K562 (cell line): ENCODE measurements around the gene AMT. TPM values are rescaled to one million over a fixed set of nuclear protein-coding genes. Genes with fewer than 3 reads are reported as not detected.
A peak's percentile ranks its signal among the peaks of the same experiment; 100 is the strongest.

Experiments used
- ELF1 ChIP-seq: fragments of 200-800 bp; sonication (Bioruptor generic); IDR thresholded peaks from 2 replicates; pipeline ENCODE4 v1.6.1; 2016; ENCODE audit warnings: missing genetic modification characterization, missing compliant biosample characterization
- NRF1 ChIP-seq, 2 experiments: fragments of 450-650 bp; IDR thresholded peaks in 1 of 2; conservative IDR thresholded peaks in 1 of 2; 2 replicates each; pipeline ENCODE4 v1.6.1; 2014; ENCODE audit warnings: mild to moderate bottlenecking in 2 of 2
- PHB ChIP-seq: fragments of 250-450 bp; sonication (Bioruptor Pico); IDR thresholded peaks from 2 replicates; pipeline ENCODE4 v1.5.0; 2021
- SUPT5H ChIP-seq: fragments of 450-650 bp; IDR thresholded peaks from 2 replicates; pipeline ENCODE4 v1.6.1; 2016
- TGIF2 ChIP-seq: sonication (generic); formaldehyde crosslinking; IDR thresholded peaks from 2 replicates; pipeline ENCODE4 v1.8.1; 2022; ENCODE audit warnings: mild to moderate bottlenecking, missing genetic modification reagents, moderate library complexity
- ZNF175 ChIP-seq: fragments of 200-800 bp; sonication (Bioruptor generic); IDR thresholded peaks from 2 replicates; pipeline ENCODE4 v1.6.1; 2016; ENCODE audit warnings: low read depth, mild to moderate bottlenecking, missing genetic modification characterization, missing compliant biosample characterization
- polyA plus RNA-seq, 8 experiments: library from polyadenylated mRNA; depleted of rRNA in 4 of 8; stranded (reverse) in 5 of 8; unstranded in 3 of 8; fragments of >200 nt; fragmentation: Nextera tagmentation in 2 of 8; fragmentation: Illumina TruSeq in 1 of 8; extraction: Ambion mirVana in 2 of 8; extraction: Trizol in 1 of 8; gene quantifications; 2 replicates each; pipeline versions ENCODE4 v1.2.1 to v1.2.3, GENCODE V29; 2011 to 2014; ENCODE audit warnings: inconsistent platforms in 1 of 8, missing spikeins in 1 of 8
- total RNA-seq, 7 experiments: library from RNA; depleted of rRNA in 6 of 7; stranded (reverse); fragments of >200 nt in 6 of 7; fragmentation: Illumina TruSeq in 2 of 7; extraction: Trizol in 2 of 7; gene quantifications; 2 replicates each; pipeline versions ENCODE4 v1.2.1 to v1.2.3, GENCODE V29; 2011 to 2021; ENCODE audit warnings: low replicate concordance in 1 of 7
- TF ChIP-seq, protein P1 (sequence below): fragments of 450-650 bp; IDR thresholded peaks from 2 replicates; pipeline ENCODE4 v1.6.1; 2016
- TF ChIP-seq, protein P2 (sequence below): sonication (generic); formaldehyde crosslinking; IDR thresholded peaks from 2 replicates; pipeline ENCODE4 v1.8.1; 2023; ENCODE audit warnings: missing genetic modification reagents, mild to moderate bottlenecking, borderline replicate concordance
- TF ChIP-seq, protein P3 (sequence below): sonication (generic); formaldehyde crosslinking; IDR thresholded peaks from 2 replicates; pipeline ENCODE4 v1.8.0; 2022; ENCODE audit warnings: mild to moderate bottlenecking, missing genetic modification reagents
- TF ChIP-seq, protein P4 (sequence below), 2 experiments: fragments of 200-800 bp in 1 of 2; sonication (Bioruptor generic) in 1 of 2; sonication (generic) in 1 of 2; formaldehyde crosslinking in 1 of 2; IDR thresholded peaks in 1 of 2; conservative IDR thresholded peaks in 1 of 2; 2 replicates each; pipeline versions ENCODE4 v1.5.0 to v1.6.1; 2016 to 2020; ENCODE audit warnings: missing compliant biosample characterization in 1 of 2, missing genetic modification characterization in 1 of 2, missing genetic modification reagents in 1 of 2
- TF ChIP-seq, protein P5 (sequence below): fragments of 250-450 bp; sonication (Bioruptor Pico); IDR thresholded peaks from 2 replicates; pipeline ENCODE4 v1.4.0; 2020; ENCODE audit warnings: mild to moderate bottlenecking

AMT gene
- total and polyA plus RNA-seq, 9 of the 15 experiments (the other 6 are each of a cell fraction or from before 2014, with no cell fraction given): 0.14 to 2.1 (median 0.52) TPM

DNA sequence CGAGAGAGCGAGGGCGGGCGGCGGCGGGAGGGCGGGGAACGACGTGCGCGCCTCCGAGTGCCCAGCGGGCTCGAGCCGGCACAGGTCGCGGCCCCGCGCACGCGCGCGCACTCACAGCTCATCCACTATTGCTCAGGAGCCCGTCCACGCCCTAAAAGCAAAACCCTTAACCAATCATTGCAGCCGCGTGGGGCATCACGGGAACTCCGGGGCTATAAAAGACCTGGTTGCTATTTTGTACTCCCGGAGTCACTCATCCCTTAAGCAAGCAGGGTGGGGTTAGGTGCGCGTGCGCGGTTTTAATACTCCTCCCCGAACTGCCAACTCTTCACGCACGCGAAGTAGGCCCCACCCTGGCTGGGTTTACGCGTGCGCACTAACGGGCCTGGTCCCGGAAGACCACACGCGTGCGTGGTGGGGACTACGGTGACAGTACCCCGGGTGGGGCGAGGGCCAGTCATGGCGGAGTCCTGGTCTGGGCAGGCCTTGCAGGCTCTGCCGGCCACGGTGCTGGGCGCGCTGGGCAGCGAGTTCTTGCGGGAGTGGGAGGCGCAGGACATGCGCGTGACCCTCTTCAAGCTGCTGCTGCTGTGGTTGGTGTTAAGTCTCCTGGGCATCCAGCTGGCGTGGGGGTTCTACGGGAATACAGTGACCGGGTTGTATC lies 10.2 kb downstream of the AMT start, which contains the start of the genes RHOA and TCTA (continued):
- TF ChIP-seq, protein P1, sequence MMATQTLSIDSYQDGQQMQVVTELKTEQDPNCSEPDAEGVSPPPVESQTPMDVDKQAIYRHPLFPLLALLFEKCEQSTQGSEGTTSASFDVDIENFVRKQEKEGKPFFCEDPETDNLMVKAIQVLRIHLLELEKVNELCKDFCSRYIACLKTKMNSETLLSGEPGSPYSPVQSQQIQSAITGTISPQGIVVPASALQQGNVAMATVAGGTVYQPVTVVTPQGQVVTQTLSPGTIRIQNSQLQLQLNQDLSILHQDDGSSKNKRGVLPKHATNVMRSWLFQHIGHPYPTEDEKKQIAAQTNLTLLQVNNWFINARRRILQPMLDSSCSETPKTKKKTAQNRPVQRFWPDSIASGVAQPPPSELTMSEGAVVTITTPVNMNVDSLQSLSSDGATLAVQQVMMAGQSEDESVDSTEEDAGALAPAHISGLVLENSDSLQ: peak; percentile 91
- TF ChIP-seq, protein P2, sequence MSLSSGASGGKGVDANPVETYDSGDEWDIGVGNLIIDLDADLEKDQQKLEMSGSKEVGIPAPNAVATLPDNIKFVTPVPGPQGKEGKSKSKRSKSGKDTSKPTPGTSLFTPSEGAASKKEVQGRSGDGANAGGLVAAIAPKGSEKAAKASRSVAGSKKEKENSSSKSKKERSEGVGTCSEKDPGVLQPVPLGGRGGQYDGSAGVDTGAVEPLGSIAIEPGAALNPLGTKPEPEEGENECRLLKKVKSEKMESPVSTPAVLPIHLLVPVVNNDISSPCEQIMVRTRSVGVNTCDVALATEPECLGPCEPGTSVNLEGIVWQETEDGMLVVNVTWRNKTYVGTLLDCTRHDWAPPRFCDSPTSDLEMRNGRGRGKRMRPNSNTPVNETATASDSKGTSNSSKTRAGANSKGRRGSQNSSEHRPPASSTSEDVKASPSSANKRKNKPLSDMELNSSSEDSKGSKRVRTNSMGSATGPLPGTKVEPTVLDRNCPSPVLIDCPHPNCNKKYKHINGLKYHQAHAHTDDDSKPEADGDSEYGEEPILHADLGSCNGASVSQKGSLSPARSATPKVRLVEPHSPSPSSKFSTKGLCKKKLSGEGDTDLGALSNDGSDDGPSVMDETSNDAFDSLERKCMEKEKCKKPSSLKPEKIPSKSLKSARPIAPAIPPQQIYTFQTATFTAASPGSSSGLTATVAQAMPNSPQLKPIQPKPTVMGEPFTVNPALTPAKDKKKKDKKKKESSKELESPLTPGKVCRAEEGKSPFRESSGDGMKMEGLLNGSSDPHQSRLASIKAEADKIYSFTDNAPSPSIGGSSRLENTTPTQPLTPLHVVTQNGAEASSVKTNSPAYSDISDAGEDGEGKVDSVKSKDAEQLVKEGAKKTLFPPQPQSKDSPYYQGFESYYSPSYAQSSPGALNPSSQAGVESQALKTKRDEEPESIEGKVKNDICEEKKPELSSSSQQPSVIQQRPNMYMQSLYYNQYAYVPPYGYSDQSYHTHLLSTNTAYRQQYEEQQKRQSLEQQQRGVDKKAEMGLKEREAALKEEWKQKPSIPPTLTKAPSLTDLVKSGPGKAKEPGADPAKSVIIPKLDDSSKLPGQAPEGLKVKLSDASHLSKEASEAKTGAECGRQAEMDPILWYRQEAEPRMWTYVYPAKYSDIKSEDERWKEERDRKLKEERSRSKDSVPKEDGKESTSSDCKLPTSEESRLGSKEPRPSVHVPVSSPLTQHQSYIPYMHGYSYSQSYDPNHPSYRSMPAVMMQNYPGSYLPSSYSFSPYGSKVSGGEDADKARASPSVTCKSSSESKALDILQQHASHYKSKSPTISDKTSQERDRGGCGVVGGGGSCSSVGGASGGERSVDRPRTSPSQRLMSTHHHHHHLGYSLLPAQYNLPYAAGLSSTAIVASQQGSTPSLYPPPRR: no peak
- TF ChIP-seq, protein P3, sequence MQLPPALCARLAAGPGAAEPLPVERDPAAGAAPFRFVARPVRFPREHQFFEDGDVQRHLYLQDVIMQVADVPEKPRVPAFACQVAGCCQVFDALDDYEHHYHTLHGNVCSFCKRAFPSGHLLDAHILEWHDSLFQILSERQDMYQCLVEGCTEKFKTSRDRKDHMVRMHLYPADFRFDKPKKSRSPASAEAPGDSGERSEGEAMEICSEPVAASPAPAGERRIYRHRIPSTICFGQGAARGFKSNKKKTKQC: 0 out of 2 replicates have a peak, but pooled peaks have one; percentile 63
- TF ChIP-seq PHB (CRISPR knock-in tag): peak; percentile 76; the same call in 1 of the 2 replicates
- peak; percentile 6; the same call in 1 of the 2 replicates for TF ChIP-seq ELF1 (tag)
- TF ChIP-seq, protein P4, sequence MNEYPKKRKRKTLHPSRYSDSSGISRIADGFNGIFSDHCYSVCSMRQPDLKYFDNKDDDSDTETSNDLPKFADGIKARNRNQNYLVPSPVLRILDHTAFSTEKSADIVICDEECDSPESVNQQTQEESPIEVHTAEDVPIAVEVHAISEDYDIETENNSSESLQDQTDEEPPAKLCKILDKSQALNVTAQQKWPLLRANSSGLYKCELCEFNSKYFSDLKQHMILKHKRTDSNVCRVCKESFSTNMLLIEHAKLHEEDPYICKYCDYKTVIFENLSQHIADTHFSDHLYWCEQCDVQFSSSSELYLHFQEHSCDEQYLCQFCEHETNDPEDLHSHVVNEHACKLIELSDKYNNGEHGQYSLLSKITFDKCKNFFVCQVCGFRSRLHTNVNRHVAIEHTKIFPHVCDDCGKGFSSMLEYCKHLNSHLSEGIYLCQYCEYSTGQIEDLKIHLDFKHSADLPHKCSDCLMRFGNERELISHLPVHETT (CRISPR knock-in tag; conservative IDR thresholded peaks at IDR 0.05 in 1 of 2, IDR thresholded peaks at IDR 0.05 in 1 of 2): peak in 1 of 2 experiments; percentile 94; a peak in 2 of 4 replicates
- TF ChIP-seq NRF1 (conservative IDR thresholded peaks at IDR 0.05 in 1 of 2, IDR thresholded peaks at IDR 0.05 in 1 of 2): peak; percentile 99
- peak; percentile 85; the same call in 1 of the 2 replicates for TF ChIP-seq TGIF2 (CRISPR knock-in tag)
- TF ChIP-seq, protein P5, sequence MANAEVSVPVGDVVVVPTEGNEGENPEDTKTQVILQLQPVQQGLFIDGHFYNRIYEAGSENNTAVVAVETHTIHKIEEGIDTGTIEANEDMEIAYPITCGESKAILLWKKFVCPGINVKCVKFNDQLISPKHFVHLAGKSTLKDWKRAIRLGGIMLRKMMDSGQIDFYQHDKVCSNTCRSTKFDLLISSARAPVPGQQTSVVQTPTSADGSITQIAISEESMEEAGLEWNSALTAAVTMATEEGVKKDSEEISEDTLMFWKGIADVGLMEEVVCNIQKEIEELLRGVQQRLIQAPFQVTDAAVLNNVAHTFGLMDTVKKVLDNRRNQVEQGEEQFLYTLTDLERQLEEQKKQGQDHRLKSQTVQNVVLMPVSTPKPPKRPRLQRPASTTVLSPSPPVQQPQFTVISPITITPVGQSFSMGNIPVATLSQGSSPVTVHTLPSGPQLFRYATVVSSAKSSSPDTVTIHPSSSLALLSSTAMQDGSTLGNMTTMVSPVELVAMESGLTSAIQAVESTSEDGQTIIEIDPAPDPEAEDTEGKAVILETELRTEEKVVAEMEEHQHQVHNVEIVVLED (CRISPR knock-in tag): peak; percentile 82
- peak; percentile 90 for TF ChIP-seq SUPT5H
- TF ChIP-seq ZNF175 (CRISPR knock-in tag): peak; percentile 44; the same call in 1 of the 2 replicates
